ENCODE results near the gene SOWAHC. TPM values are rescaled to one million over a fixed set of nuclear protein-coding genes. Genes with fewer than 3 reads are reported as not detected.
"Not testable (repeated sequence)": the region's sequence is repeated elsewhere in the genome, so short reads cannot be mapped to it uniquely, and the experiment has no call there.

The SOWAHC gene
- total RNA-seq, 1 donor from 2014 or later = 5.7 TPM

DNA sequence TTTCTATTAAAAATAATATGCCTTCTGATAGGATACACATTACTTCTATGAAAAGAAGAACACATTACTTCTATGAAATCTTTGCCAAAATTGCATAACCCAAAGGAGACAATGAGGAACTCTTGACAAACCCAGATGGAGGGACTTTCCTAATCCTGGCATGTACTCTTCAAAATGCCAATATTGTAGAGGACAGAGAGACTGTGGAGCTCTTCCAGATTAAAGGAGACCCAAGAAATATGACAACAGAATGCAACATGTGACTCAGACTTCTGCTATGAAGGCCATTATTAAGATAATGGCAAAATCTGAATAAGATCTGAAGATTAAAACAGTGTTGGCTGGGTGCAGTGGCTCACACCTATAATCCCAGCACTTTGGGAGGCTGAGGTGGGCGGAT lies 22.2 kb downstream of the SOWAHC start:
- Histone ChIP-seq H4K20me1 (ENCODE audit: low read depth) (no peaks in the 10 kb centered on the region), H3K36me3 (no peaks in the 10 kb centered on the region), H3K9me3 (ENCODE audit: low read depth) (no peaks in the 10 kb centered on the region), H3K9ac (no peak overlapping the region), H3F3A (ENCODE audit: low read depth) (no peaks in the 10 kb centered on the region), H3K27ac (no peak overlapping the region), H2AFZ (replicated peaks) (no peak overlapping the region), H3K79me2 (ENCODE audit: low read depth) (no peaks in the 10 kb centered on the region), H3K4me2 (no peak overlapping the region), H3K4me3 (no peak overlapping the region), H3K27me3 (no peaks in the 10 kb centered on the region), H3K4me1 (no peaks in the 10 kb centered on the region)
- no peak for DNase-seq (ENCODE audit: low spot score)
- Mint-ChIP-seq H3K36me3 (no peaks in the 10 kb centered on the region), H3K9me3 (peaks cover 2% of the 10 kb centered on the region), H3K4me1 (peaks cover 2% of the 10 kb centered on the region), H3K4me3 (no peak overlapping the region), H3K27ac (no peak overlapping the region), H3K27me3 (ENCODE audit: insufficient read depth, low read depth) (peaks cover 6% of the 10 kb centered on the region)
- TF ChIP-seq EZH2phosphoT487 (IDR thresholded peaks at IDR 0.05) = no peak
- TF ChIP-seq, protein P1, sequence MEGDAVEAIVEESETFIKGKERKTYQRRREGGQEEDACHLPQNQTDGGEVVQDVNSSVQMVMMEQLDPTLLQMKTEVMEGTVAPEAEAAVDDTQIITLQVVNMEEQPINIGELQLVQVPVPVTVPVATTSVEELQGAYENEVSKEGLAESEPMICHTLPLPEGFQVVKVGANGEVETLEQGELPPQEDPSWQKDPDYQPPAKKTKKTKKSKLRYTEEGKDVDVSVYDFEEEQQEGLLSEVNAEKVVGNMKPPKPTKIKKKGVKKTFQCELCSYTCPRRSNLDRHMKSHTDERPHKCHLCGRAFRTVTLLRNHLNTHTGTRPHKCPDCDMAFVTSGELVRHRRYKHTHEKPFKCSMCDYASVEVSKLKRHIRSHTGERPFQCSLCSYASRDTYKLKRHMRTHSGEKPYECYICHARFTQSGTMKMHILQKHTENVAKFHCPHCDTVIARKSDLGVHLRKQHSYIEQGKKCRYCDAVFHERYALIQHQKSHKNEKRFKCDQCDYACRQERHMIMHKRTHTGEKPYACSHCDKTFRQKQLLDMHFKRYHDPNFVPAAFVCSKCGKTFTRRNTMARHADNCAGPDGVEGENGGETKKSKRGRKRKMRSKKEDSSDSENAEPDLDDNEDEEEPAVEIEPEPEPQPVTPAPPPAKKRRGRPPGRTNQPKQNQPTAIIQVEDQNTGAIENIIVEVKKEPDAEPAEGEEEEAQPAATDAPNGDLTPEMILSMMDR (IDR thresholded peaks at IDR 0.05) = no peak
- no peak for TF ChIP-seq EZH2 (IDR thresholded peaks at IDR 0.05)

DNA sequence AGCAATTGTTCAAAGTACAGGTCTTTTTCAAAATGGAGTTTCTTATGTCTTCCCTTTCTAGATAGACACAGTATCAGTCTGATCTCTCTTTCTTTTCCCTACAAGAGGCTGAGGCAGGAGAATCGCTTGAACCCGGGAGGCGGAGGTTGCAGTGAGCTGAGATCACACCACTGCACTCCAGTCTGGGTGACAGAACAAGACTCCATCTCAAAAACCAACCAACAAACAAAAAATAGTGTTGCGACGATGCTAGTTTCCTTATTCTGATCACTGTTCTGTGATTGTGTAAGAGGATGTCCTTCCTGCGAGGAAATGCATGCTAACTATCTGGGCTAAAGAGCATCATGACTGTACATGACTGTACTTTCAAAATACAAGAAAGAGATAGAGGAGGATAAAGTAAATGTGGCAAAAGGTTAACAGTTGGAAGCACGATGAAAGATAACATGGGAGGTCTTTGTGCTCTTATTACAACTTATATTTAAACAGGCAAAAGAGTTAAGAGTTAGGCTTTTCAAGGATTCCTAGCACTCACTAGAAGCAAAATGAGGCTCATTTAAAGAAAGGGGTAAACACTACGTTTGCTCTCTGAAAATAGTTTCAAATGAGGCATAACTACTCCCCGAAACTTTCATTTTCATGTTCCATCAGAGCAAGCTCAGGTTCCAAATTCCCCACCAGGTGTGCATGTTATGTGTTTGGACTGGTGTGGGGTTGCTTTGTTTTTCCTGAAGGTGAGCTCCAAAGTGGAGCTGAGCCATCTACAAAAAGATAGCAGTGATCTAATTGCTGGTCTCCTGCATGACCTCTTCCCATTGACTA lies 23.8 kb downstream of the SOWAHC start:
- Mint-ChIP-seq H3K27me3 (ENCODE audit: insufficient read depth, low read depth) (peaks cover 2% of the 10 kb centered on the region), H3K36me3 (no peaks in the 10 kb centered on the region), H3K27ac (no peak overlapping the region), H3K4me1 (no peaks in the 10 kb centered on the region), H3K4me3 (no peak overlapping the region), H3K9me3 (no peaks in the 10 kb centered on the region)
- Histone ChIP-seq H3K9ac (no peak overlapping the region), H3K4me2 (no peak overlapping the region), H3K27ac (no peak overlapping the region), H3K36me3 (no peaks in the 10 kb centered on the region), H3K9me3 (ENCODE audit: low read depth) (no peaks in the 10 kb centered on the region), H3F3A (ENCODE audit: low read depth) (no peaks in the 10 kb centered on the region), H3K79me2 (ENCODE audit: low read depth) (no peaks in the 10 kb centered on the region), H3K4me3 (no peak overlapping the region), H3K27me3 (no peaks in the 10 kb centered on the region), H2AFZ (replicated peaks) (no peak overlapping the region), H3K4me1 (no peaks in the 10 kb centered on the region), H4K20me1 (ENCODE audit: low read depth) (no peaks in the 10 kb centered on the region)
- TF ChIP-seq EZH2phosphoT487 (IDR thresholded peaks at IDR 0.05) = no peak
- no peak for TF ChIP-seq EZH2 (IDR thresholded peaks at IDR 0.05)
- TF ChIP-seq, protein P1 (IDR thresholded peaks at IDR 0.05) = no peak
- DNase-seq (ENCODE audit: low spot score) = no peak

DNA sequence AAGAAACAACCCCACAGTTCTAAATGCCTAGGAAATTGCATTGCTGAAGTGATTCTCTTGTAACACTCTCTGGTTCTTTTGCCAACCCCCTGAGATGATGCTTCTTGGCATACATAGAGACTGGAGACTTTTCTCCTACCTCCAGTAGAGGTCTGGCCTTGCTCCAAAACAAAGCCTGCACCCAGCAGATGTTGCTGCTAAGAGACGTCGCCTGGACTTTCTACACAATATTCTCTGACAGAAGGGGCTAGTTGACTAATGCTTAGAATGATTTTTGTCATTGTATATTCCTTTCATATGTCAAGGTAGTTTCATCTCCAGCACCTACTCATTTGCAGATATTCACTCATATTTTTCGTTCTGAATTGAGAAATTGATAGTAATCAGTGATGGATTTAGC lies 24.6 kb downstream of the SOWAHC start:
- H3K79me2 ChIP-seq (ENCODE audit: low read depth) = no peaks in the 10 kb centered on the region
- no peaks in the 10 kb centered on the region for H3K4me1 ChIP-seq

DNA sequence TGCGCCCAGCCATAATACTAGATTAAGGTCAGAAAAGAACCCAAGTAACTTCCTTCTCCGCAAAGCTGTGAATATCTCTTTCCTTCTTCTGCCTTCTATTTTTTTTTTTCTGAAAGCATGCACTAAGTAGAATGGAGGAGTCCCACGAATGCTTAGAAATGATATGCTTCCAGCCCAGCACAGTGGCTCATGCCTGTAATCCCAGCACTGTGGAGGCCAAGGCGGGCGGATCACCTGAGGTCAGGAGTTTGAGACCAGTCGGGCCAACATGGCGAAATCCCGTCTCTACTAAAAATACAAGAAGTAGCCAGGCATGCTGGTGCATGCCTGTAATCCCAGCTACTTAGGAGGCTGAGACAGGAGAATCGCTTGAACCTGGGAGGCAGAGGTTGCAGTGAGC lies 25.8 kb downstream of the SOWAHC start:
- not testable (repeated sequence) for DNase-seq (ENCODE audit: low spot score); H3K27ac Mint-ChIP-seq; H3K9ac ChIP-seq

More for the DNA sequence above, 24.6 kb downstream of the SOWAHC start:
- H3K9me3 ChIP-seq (ENCODE audit: low read depth) = no peaks in the 10 kb centered on the region
- Mint-ChIP-seq H3K27me3 (ENCODE audit: insufficient read depth, low read depth) (peaks cover 2% of the 10 kb centered on the region), H3K4me1 (peaks cover 2% of the 10 kb centered on the region), H3K36me3 (no peaks in the 10 kb centered on the region), H3K27ac (no peak overlapping the region), H3K9me3 (no peaks in the 10 kb centered on the region), H3K4me3 (no peak overlapping the region)
- no peak overlapping the region for H2AFZ ChIP-seq (replicated peaks)
- TF ChIP-seq, protein P1 (IDR thresholded peaks at IDR 0.05) = no peak
- no peak for TF ChIP-seq EZH2 (IDR thresholded peaks at IDR 0.05)
- H3K4me3 ChIP-seq = no peak overlapping the region
- H3K36me3 ChIP-seq = no peaks in the 10 kb centered on the region
- no peaks in the 10 kb centered on the region for H3K27me3 ChIP-seq
- no peak overlapping the region for H3K9ac ChIP-seq
- no peak overlapping the region for H3K4me2 ChIP-seq
- H4K20me1 ChIP-seq (ENCODE audit: low read depth) = no peaks in the 10 kb centered on the region
- no peak for DNase-seq (ENCODE audit: low spot score)
- H3F3A ChIP-seq (ENCODE audit: low read depth) = no peaks in the 10 kb centered on the region
- H3K27ac ChIP-seq = no peak overlapping the region

More for the DNA sequence above, 25.8 kb downstream of the SOWAHC start:
- not testable (repeated sequence) for H3K27me3 Mint-ChIP-seq (ENCODE audit: insufficient read depth, low read depth); H3K4me3 ChIP-seq; H3K9me3 ChIP-seq (ENCODE audit: low read depth); H3K4me1 ChIP-seq; H2AFZ ChIP-seq (replicated peaks); H3K9me3 Mint-ChIP-seq; H3F3A ChIP-seq (ENCODE audit: low read depth); H4K20me1 ChIP-seq (ENCODE audit: low read depth); H3K27ac ChIP-seq; H3K79me2 ChIP-seq (ENCODE audit: low read depth); H3K36me3 Mint-ChIP-seq; H3K4me3 Mint-ChIP-seq; H3K27me3 ChIP-seq; H3K4me2 ChIP-seq; H3K36me3 ChIP-seq
- peaks cover 12% of the 10 kb centered on the region for H3K4me1 Mint-ChIP-seq
